HG03097 (cell line): ENCODE results near the gene UQCRC1.

Experiments
- ATAC-seq: cut with Tn5 transposase; IDR thresholded peaks from one replicate; pipeline ENCODE4 v1.9.1; 2021; ENCODE audit not compliant: unreplicated experiment, low FRiP score

Gene UQCRC1

GRCh38 chr3:48575366-48575765 lies 34.1 kb downstream of the UQCRC1 start:
- no peak for ATAC-seq

- ATAC-seq, result no peak
Observed at GRCh38 chr3:48573973-48574585, 35.4 kb downstream of the UQCRC1 start.

- no peak for ATAC-seq
Observed at GRCh38 chr3:48572517-48572916, 36.9 kb downstream of the UQCRC1 start.

- no peak for ATAC-seq
Observed at GRCh38 chr3:48571938-48572337, 37.5 kb downstream of the UQCRC1 start.

- ATAC-seq, result no peak
Observed at GRCh38 chr3:48569808-48570450, 39.5 kb downstream of the UQCRC1 start.

- ATAC-seq, result no peak
Observed at GRCh38 chr3:48569400-48569799, 40.0 kb downstream of the UQCRC1 start.

- no peak for ATAC-seq
Observed at GRCh38 chr3:48568476-48568875, 41.0 kb downstream of the UQCRC1 start.

GRCh38 chr3:48567500-48567899 lies 41.9 kb downstream of the UQCRC1 start:
- no peak for ATAC-seq

GRCh38 chr3:48567090-48567489 lies 42.4 kb downstream of the UQCRC1 start:
- ATAC-seq, result no peak

- no peak for ATAC-seq
Observed at GRCh38 chr3:48566401-48566760, 43.1 kb downstream of the UQCRC1 start.

- no peak for ATAC-seq
Observed at GRCh38 chr3:48565591-48566400, 43.6 kb downstream of the UQCRC1 start.

- ATAC-seq, result no peak
Observed at GRCh38 chr3:48565186-48565585, 44.3 kb downstream of the UQCRC1 start.

- no peak for ATAC-seq
Observed at GRCh38 chr3:48564667-48565066, 44.8 kb downstream of the UQCRC1 start.

GRCh38 chr3:48564022-48564421 lies 45.4 kb downstream of the UQCRC1 start:
- ATAC-seq, result no peak

GRCh38 chr3:48563382-48563918 lies 46.0 kb downstream of the UQCRC1 start, which contains the start of gene UCN2:
Gene UCN2, minus strand, starts transcription at chr3:48563781. Its CDS starts 657 bp downstream, at chr3:48563124.
- no peak for ATAC-seq

- no peak for ATAC-seq
Observed at GRCh38 chr3:48562367-48563095, 46.9 kb downstream of the UQCRC1 start.

GRCh38 chr3:48561045-48561736 lies 48.3 kb downstream of the UQCRC1 start:
- no peak for ATAC-seq

- ATAC-seq, result no peak
Observed at GRCh38 chr3:48560648-48561018, 48.8 kb downstream of the UQCRC1 start.

- no peak for ATAC-seq
Observed at GRCh38 chr3:48558493-48559134, 50.8 kb downstream of the UQCRC1 start.
